ENCODE data around the gene FHAD1. TPM values are rescaled to one million over a fixed set of nuclear protein-coding genes. Genes with fewer than 3 reads are reported as not detected.

Gene FHAD1
- total and polyA plus RNA-seq, 2 of the 13 experiments (the other 11 are each of a cell fraction or from before 2014, with no cell fraction given), result not detected

DNA sequence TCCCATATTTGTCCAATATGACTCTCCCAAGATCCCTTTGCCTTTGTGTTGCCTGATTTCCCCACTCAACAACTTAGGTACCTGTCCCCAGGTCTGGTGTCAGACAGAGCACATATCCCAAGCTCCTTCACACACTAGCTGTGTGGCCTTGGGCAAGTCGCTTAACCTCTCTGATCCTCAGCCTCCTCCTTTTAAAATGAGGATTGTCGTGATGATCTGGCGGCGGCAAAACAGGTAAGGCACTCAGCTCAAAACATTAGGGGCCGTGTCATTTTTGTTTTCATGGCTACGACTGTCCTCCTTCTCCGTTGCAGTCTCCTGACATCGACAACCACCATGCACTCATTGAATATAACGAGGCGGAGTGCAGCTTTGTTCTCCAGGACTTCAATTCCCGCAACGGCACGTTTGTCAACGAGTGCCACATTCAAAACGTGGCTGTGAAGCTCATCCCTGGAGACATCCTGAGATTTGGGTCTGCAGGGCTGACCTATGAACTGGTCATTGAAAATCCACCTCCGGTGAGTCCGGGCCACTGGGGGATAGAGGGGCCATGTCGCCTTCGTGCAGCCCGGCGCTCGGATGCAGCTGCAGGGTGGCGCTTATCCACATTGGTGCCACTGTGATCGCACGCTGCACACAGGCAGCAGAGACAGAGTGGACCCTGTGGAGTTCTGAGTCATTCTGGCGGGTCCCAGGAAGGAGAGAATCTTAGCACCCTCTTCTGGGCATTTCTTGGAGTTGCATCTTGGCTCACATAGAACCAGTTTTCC, 25.2 kb downstream of the FHAD1 start (continued):
- TF ChIP-seq MAZ (IDR thresholded peaks at IDR 0.05; ENCODE audit: borderline replicate concordance, low read depth, low read length) (no peak), MAZ (CRISPR knock-in tag; IDR thresholded peaks at IDR 0.05; ENCODE audit: low read depth) (no peak), SMYD3 (CRISPR knock-in tag; IDR thresholded peaks at IDR 0.05) (no peak; the same call in 1 of the 2 replicates), ZNF749 (CRISPR knock-in tag; IDR thresholded peaks at IDR 0.05; ENCODE audit: borderline replicate concordance) (no peak), ZNF331 (CRISPR knock-in tag; IDR thresholded peaks at IDR 0.05) (peak; percentile 42; the same call in 1 of the 2 replicates), FOXP1 (IDR thresholded peaks at IDR 0.05) (no peak), FOXP1 (CRISPR knock-in tag; IDR thresholded peaks at IDR 0.05) (no peak), ZNF343 (CRISPR knock-in tag; IDR thresholded peaks at IDR 0.05) (no peak), EHMT2 (IDR thresholded peaks at IDR 0.05; ENCODE audit: borderline replicate concordance, low read depth, low read length) (no peak), IKZF1 (IDR thresholded peaks at IDR 0.05) (no peak), TBP (CRISPR knock-in tag; IDR thresholded peaks at IDR 0.05) (no peak), ZNF207 (IDR thresholded peaks at IDR 0.05; ENCODE audit: borderline replicate concordance) (no peak), SOX6 (IDR thresholded peaks at IDR 0.05) (no peak), SOX6 (CRISPR knock-in tag; IDR thresholded peaks at IDR 0.05) (peak; percentile 36; the same call in 1 of the 2 replicates), KDM3A (CRISPR knock-in tag; IDR thresholded peaks at IDR 0.05; ENCODE audit: low read depth) (peak; percentile 90), ZNF75D (CRISPR knock-in tag; IDR thresholded peaks at IDR 0.05; ENCODE audit: borderline replicate concordance) (no peak)
- TF ChIP-seq, protein P1, sequence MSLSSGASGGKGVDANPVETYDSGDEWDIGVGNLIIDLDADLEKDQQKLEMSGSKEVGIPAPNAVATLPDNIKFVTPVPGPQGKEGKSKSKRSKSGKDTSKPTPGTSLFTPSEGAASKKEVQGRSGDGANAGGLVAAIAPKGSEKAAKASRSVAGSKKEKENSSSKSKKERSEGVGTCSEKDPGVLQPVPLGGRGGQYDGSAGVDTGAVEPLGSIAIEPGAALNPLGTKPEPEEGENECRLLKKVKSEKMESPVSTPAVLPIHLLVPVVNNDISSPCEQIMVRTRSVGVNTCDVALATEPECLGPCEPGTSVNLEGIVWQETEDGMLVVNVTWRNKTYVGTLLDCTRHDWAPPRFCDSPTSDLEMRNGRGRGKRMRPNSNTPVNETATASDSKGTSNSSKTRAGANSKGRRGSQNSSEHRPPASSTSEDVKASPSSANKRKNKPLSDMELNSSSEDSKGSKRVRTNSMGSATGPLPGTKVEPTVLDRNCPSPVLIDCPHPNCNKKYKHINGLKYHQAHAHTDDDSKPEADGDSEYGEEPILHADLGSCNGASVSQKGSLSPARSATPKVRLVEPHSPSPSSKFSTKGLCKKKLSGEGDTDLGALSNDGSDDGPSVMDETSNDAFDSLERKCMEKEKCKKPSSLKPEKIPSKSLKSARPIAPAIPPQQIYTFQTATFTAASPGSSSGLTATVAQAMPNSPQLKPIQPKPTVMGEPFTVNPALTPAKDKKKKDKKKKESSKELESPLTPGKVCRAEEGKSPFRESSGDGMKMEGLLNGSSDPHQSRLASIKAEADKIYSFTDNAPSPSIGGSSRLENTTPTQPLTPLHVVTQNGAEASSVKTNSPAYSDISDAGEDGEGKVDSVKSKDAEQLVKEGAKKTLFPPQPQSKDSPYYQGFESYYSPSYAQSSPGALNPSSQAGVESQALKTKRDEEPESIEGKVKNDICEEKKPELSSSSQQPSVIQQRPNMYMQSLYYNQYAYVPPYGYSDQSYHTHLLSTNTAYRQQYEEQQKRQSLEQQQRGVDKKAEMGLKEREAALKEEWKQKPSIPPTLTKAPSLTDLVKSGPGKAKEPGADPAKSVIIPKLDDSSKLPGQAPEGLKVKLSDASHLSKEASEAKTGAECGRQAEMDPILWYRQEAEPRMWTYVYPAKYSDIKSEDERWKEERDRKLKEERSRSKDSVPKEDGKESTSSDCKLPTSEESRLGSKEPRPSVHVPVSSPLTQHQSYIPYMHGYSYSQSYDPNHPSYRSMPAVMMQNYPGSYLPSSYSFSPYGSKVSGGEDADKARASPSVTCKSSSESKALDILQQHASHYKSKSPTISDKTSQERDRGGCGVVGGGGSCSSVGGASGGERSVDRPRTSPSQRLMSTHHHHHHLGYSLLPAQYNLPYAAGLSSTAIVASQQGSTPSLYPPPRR (CRISPR knock-in tag; IDR thresholded peaks at IDR 0.05; ENCODE audit: borderline replicate concordance), result no peak
- TF ChIP-seq, protein P2, sequence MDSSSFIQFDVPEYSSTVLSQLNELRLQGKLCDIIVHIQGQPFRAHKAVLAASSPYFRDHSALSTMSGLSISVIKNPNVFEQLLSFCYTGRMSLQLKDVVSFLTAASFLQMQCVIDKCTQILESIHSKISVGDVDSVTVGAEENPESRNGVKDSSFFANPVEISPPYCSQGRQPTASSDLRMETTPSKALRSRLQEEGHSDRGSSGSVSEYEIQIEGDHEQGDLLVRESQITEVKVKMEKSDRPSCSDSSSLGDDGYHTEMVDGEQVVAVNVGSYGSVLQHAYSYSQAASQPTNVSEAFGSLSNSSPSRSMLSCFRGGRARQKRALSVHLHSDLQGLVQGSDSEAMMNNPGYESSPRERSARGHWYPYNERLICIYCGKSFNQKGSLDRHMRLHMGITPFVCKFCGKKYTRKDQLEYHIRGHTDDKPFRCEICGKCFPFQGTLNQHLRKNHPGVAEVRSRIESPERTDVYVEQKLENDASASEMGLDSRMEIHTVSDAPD (CRISPR knock-in tag; IDR thresholded peaks at IDR 0.05), result peak; percentile 20; the same call in 1 of the 2 replicates
- TF ChIP-seq, protein P3, sequence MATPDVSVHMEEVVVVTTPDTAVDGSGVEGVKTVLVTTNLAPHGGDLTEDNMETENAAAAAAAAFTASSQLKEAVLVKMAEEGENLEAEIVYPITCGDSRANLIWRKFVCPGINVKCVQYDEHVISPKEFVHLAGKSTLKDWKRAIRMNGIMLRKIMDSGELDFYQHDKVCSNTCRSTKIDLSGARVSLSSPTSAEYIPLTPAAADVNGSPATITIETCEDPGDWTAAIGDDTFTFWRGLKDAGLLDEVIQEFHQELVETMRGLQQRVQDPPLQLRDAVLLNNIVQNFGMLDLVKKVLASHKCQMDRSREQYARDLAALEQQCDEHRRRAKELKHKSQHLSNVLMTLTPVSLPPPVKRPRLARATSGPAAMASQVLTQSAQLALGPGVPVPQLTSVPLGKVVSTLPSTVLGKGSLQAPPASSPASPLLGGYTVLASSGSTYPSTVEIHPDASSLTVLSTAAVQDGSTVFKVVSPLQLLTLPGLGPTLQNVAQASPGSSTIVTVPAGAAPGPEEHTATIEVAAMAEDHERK (CRISPR knock-in tag; IDR thresholded peaks at IDR 0.05; ENCODE audit: low read depth), result no peak
- TF ChIP-seq, protein P4, sequence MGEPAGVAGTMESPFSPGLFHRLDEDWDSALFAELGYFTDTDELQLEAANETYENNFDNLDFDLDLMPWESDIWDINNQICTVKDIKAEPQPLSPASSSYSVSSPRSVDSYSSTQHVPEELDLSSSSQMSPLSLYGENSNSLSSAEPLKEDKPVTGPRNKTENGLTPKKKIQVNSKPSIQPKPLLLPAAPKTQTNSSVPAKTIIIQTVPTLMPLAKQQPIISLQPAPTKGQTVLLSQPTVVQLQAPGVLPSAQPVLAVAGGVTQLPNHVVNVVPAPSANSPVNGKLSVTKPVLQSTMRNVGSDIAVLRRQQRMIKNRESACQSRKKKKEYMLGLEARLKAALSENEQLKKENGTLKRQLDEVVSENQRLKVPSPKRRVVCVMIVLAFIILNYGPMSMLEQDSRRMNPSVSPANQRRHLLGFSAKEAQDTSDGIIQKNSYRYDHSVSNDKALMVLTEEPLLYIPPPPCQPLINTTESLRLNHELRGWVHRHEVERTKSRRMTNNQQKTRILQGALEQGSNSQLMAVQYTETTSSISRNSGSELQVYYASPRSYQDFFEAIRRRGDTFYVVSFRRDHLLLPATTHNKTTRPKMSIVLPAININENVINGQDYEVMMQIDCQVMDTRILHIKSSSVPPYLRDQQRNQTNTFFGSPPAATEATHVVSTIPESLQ (CRISPR knock-in tag; conservative IDR thresholded peaks at IDR 0.05), result no peak; the same call in 1 of the 2 replicates

Data from HepG2 (cell line).